ENCODE results near the gene DOK6. TPM values are rescaled to one million over a fixed set of nuclear protein-coding genes. Genes with fewer than 3 reads are reported as not detected.

The DOK6 gene
- total and polyA plus RNA-seq, 10 of the 15 experiments (the other 5 are each of a cell fraction or from before 2014, with no cell fraction given), result 0.01 to 0.09 (median 0.04) TPM; not detected in 4

GRCh38 chr18:69889009-69889408 is 488.3 kb downstream of the DOK6 start (continued):
- TF ChIP-seq CHD4 (IDR thresholded peaks at IDR 0.05), result no peak

- peaks cover 15% of the 10 kb centered on the region for H3K79me2 ChIP-seq (ENCODE audit: control insufficient read depth, insufficient read depth, low read length)
- H3K4me3 ChIP-seq, result no peak overlapping the region
- peaks cover 2% of the 10 kb centered on the region for H3K4me1 ChIP-seq (ENCODE audit: control insufficient read depth, insufficient read depth, low read length)
- H2AFZ ChIP-seq (ENCODE audit: control insufficient read depth, low read depth, low read length), result no peak overlapping the region
- H3K27me3 ChIP-seq (replicated peaks in 1 of 2; ENCODE audit: control insufficient read depth in 2 of 2, insufficient read depth in 2 of 2, low read length in 1 of 2), result no peaks in the 10 kb centered on the region
- CTCF ChIA-PET, result no interaction called here
- no peak overlapping the region; the same call in 1 of the 2 replicates for H3K27ac ChIP-seq (ENCODE audit: control insufficient read depth, insufficient read depth)
- intact Hi-C loops (cut with micrococcal nuclease; ENCODE audit: unreplicated experiment) (no loop called here), in situ Hi-C loops (cut with MboI) (no loop called here)
- no TSS peak for BruUV-seq (replicated peaks)
- peaks cover 3% of the 10 kb centered on the region; the same call in 2 of the 3 replicates for H3K9me3 ChIP-seq (replicated peaks; ENCODE audit: control insufficient read depth, insufficient read depth, low read length)
- DNase-seq (ENCODE audit: low read depth, low spot score), result no peak
- no peak for FAIRE-seq
- 95% methylated on average over 1 of the region's 1 CpG for WGBS (ENCODE audit: insufficient coverage, insufficient replicate concordance, low lambda C conversion rate, missing lambda C conversion rate)
- SMC1A ChIA-PET (ENCODE audit: uncharacterized antibody, unreplicated experiment), result no interaction called here
- POLR2A ChIA-PET, result no interaction called here
- no peak for TF ChIP-seq POU2F2 (IDR thresholded peaks at IDR 0.05; ENCODE audit: borderline replicate concordance, low read depth, low read length)
- no peak for TF ChIP-seq DPF2 (IDR thresholded peaks at IDR 0.05)
- no peak for TF ChIP-seq RB1 (IDR thresholded peaks at IDR 0.05; ENCODE audit: borderline replicate concordance)
- TF ChIP-seq IRF4 (IDR thresholded peaks at IDR 0.05; ENCODE audit: low read depth, low read length), result no peak
- H3K4me2 ChIP-seq (ENCODE audit: control insufficient read depth, insufficient read depth), result no peak overlapping the region; the same call in 1 of the 2 replicates
- ATAC-seq, result no peak
- H4K20me1 ChIP-seq (ENCODE audit: control insufficient read depth, insufficient read depth), result peaks cover 3% of the 10 kb centered on the region; the same call in 1 of the 2 replicates
- RAD21 ChIA-PET (ENCODE audit: unreplicated experiment), result no interaction called here
- no peak overlapping the region for H3K9ac ChIP-seq (ENCODE audit: control insufficient read depth, insufficient read depth, low read length)
- peaks cover 4 to 8% of the 10 kb centered on the region in 2 experiments for H3K36me3 ChIP-seq (ENCODE audit: control insufficient read depth in 2 of 2, insufficient read depth in 2 of 2, low read length in 1 of 2)
Observed at GRCh38 chr18:69890558-69890957, 489.9 kb downstream of the DOK6 start.

- intact Hi-C loops (cut with micrococcal nuclease; ENCODE audit: unreplicated experiment) (no loop called here), in situ Hi-C loops (cut with MboI) (no loop called here)
- Histone ChIP-seq H2AFZ (ENCODE audit: control insufficient read depth, low read depth, low read length) (no peak overlapping the region), H3K27me3 (replicated peaks in 1 of 2; ENCODE audit: control insufficient read depth in 2 of 2, insufficient read depth in 2 of 2, low read length in 1 of 2) (no peaks in the 10 kb centered on the region), H3K9ac (ENCODE audit: control insufficient read depth, insufficient read depth, low read length) (no peak overlapping the region), H4K20me1 (ENCODE audit: control insufficient read depth, insufficient read depth) (peaks cover 3% of the 10 kb centered on the region; the same call in 1 of the 2 replicates), H3K4me2 (ENCODE audit: control insufficient read depth, insufficient read depth) (no peak overlapping the region), H3K79me2 (ENCODE audit: control insufficient read depth, insufficient read depth, low read length) (peaks cover 23% of the 10 kb centered on the region), H3K4me3 (no peak overlapping the region), H3K27ac (ENCODE audit: control insufficient read depth, insufficient read depth) (no peak overlapping the region), H3K36me3 (ENCODE audit: control insufficient read depth in 2 of 2, insufficient read depth in 2 of 2, low read length in 1 of 2) (peaks cover 6 to 10% of the 10 kb centered on the region in 2 experiments), H3K9me3 (replicated peaks; ENCODE audit: control insufficient read depth, insufficient read depth, low read length) (peaks cover 3% of the 10 kb centered on the region; the same call in 2 of the 3 replicates), H3K4me1 (ENCODE audit: control insufficient read depth, insufficient read depth, low read length) (peaks cover 30% of the 10 kb centered on the region)
- BruUV-seq (replicated peaks), result no TSS peak
- ATAC-seq (no peak), FAIRE-seq (no peak), DNase-seq (ENCODE audit: low read depth, low spot score) (no peak)
- POLR2A ChIA-PET, result no interaction called here
- WGBS (ENCODE audit: insufficient coverage, insufficient replicate concordance, low lambda C conversion rate, missing lambda C conversion rate), result no CpG with 5 or more reads among the region's 2 CpGs
- CTCF ChIA-PET, result no interaction called here
- SMC1A ChIA-PET (ENCODE audit: uncharacterized antibody, unreplicated experiment), result no interaction called here
- RAD21 ChIA-PET (ENCODE audit: unreplicated experiment), result no interaction called here
- no peak for TF ChIP-seq BRCA1 (IDR thresholded peaks at IDR 0.05; ENCODE audit: low read depth, low read length)
- no peak for TF ChIP-seq TCF3 (IDR thresholded peaks at IDR 0.05; ENCODE audit: borderline replicate concordance, insufficient read depth, low read depth, low read length)
- no peak for TF ChIP-seq GATAD2B (conservative IDR thresholded peaks at IDR 0.05; ENCODE audit: low read depth)
- no peak for TF ChIP-seq CBFB (IDR thresholded peaks at IDR 0.05; ENCODE audit: low read depth)
- no peak for TF ChIP-seq E2F8 (IDR thresholded peaks at IDR 0.05; ENCODE audit: low read depth, partially characterized antibody)
- no peak for TF ChIP-seq NFYB (IDR thresholded peaks at IDR 0.05; ENCODE audit: insufficient read depth, low read depth, low read length)
- no peak for TF ChIP-seq FOXK2 (IDR thresholded peaks at IDR 0.05)
- no peak for TF ChIP-seq POU2F2 (IDR thresholded peaks at IDR 0.05; ENCODE audit: borderline replicate concordance, low read depth, low read length)
- TF ChIP-seq NFIC (IDR thresholded peaks at IDR 0.05; ENCODE audit: low read depth, low read length), result no peak
- TF ChIP-seq MYC (IDR thresholded peaks at IDR 0.05; ENCODE audit: insufficient read depth, insufficient read length, insufficient replicate concordance, low read length, severe bottlenecking), result no peak
- no peak for TF ChIP-seq IKZF1 (conservative IDR thresholded peaks at IDR 0.05)
- TF ChIP-seq MTA3 (IDR thresholded peaks at IDR 0.05; ENCODE audit: borderline replicate concordance, low read length), result no peak
Observed at GRCh38 chr18:69894467-69894866, 493.8 kb downstream of the DOK6 start.
